SKM-1 (cell line): ENCODE results near the gene ACP7.
"Not testable (repeated sequence)": the region's sequence is repeated elsewhere in the genome, so short reads cannot be mapped to it uniquely, and the experiment has no call there.

Experiments used
- DNase-seq: peaks from one replicate; lab custom pipeline; 2025; ENCODE audit not compliant: unreplicated experiment; lab: John Stamatoyannopoulos, UW

Gene ACP7

GRCh38 chr19:39104186-39104596, 20.0 kb downstream of the ACP7 start:
- DNase-seq: no peak

GRCh38 chr19:39106194-39106593, 22.0 kb downstream of the ACP7 start:
- DNase-seq: no peak

GRCh38 chr19:39109641-39110040, 25.5 kb downstream of the ACP7 start:
- DNase-seq: no peak

- peak; percentile 36 for DNase-seq
Measured at GRCh38 chr19:39110263-39110967, 26.2 kb downstream of the ACP7 start.

DNA sequence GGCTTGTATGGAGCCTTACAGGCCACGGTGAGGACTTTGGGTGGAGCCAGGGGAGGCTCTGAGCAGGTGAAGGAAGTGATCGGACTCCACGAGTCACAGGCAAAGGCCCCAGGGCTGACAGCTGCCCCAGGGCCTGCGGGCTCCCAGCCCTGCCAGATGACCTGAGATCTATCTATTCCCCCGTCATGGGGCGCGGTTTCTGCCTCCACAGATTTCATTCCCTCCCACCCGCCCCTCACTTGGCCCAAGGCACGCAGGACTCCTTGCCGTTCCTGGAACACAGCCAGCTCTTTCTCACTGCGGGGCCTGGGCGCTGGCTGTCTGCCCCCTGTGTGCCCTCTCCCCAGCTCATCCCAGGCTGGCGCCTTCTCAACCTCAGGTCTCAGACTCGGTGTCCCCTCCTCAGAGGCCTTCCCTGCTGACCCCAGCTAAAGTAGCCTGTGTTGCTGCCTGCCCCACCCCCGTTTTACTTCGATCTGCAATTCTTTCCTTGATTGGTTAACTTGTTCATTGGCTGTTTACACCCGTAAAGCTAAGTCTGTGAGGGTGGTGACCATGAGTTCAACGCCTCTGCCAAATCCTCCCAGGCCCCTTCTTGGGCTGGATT, 27.5 kb downstream of the ACP7 start:
- DNase-seq: no peak

DNA sequence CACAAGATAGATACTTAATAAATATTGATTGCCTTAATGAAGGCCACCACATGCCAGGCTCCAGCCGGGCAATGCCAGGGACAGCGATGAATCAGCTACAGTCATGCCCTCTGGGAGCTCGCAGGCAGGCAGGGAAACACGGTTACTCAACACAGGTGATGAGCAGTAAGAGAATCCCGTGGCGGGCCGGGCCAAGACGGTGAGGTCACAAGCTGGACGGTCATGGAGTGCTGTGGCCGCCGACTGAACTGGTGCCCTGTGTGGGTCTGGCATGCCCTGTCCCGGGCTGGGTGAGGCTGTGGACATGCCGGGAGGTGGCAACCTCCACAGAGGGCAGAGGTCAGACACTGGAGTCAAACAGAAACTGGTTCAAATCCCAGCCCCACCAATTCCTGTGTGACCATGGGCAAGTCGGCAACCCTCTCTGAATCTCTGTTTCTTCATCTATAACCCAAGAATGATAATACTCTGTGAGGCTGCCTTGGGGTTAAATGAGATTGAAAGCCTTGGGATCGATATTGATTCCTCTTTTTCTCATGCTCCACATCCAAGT, 28.2 kb downstream of the ACP7 start:
- DNase-seq: no peak

DNA sequence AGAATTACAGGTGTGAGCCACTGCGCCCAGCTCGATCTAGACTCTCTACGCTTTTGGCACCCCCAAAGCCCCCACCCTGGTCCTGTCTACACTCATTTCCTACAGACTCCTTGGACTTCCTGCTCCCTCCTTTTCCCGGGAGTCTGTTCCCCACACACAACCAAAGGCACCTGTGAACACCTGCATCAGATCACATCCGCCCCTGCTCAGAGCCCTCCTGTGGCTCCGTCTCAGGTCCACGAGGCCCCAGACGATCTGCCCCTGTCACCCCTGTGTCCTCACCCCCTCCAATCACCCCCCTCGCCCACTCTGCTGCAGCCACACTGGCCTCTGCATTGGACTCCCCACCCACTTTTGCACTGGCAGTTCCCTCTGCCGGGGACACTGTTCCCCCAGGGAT, 29.0 kb downstream of the ACP7 start:
- no peak for DNase-seq

DNA sequence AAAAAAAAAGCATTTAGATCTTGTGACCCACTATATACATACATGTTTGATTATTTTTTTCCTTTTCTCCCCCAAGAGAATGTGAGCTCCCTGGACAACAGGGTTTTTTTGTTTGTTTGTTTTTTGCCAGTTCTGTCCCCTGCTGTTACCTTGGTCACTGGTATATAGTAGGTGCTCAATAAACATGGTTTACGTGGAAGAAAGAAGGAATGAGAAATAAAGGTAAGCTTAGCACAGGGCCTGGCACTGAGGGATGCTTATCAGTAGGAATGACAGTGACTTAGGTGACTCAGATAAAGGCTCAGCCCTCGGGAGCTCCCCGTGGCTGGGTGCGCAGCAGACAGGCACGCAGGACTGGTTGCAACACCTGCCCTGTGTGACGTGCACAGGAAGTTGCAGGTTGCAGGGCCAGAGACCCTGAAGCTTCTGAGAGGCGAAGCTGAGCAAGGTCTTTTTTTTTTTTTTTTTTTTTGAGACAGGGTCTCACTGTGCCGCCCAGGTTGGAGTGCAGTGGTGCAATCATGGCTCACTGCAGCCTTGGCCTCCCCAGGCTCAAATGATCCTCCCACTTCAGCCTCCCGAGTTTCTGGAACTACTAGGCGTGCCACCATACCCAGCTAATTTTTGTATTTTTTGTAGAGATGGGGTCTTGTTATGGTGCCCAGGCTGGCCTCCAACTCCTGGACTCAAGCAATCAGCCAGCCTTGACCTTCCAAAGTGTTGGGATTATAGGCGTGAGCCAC, 31.1 kb downstream of the ACP7 start:
- DNase-seq: no peak

DNA sequence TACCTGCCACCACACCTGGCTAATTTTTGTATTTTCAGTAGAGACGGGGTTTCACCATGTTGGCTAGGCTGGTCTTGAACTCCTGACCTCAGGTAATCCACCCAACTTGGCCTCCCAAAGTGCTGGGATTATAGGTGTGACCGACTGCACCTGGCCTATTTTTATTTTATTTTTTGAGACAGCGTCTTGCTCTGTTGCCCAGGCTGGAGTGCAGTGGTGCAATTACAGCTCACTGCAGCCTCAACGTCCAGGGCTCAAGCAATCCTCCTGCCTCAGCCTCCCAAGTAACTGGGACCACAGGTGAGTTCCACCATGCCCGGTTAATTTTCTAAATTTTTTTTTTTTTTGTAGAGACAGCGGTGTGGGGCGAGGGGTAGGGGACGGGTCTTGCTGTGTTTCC, 32.9 kb downstream of the ACP7 start:
- not testable (repeated sequence) for DNase-seq

DNA sequence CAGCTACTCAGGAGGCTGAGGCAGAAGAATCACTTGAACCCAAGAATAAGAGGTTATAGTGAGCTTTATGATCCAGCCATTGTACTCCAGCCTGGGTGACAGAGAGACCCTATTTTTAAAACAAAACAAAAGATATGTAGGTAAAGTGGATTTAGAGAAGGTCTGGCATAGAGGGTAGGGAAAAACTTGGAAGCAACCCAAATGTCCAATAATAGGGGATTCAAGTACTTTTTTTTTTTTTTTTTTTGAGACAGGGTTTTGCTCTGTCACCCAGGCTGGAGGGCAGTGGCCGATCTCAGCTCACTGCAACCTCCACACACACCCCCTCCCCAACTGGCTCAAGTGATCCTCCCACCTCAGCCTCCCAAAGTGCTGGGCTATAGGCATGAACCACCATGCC, 35.7 kb downstream of the ACP7 start:
- no peak for DNase-seq

GRCh38 chr19:39122934-39123731, 39.0 kb downstream of the ACP7 start:
- no peak for DNase-seq

GRCh38 chr19:39124136-39124764, 40.1 kb downstream of the ACP7 start:
- DNase-seq: no peak

DNA sequence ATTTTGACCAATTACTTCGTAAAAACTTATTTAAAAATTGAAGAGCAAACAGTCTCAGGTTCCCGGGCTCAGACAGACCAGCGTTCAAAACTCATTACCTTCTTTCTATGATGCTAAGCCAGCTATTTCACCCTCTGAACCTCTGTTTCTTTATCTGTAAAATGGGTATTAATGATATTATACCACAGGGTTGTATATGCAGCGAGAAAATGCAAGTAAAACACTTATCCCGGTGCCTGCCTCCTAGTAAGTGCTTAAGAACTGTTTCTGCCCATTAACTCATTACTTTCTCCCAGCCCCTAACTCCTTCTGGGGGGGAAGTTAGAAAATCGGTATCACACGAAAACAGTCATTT, 41.0 kb downstream of the ACP7 start:
- no peak for DNase-seq

DNA sequence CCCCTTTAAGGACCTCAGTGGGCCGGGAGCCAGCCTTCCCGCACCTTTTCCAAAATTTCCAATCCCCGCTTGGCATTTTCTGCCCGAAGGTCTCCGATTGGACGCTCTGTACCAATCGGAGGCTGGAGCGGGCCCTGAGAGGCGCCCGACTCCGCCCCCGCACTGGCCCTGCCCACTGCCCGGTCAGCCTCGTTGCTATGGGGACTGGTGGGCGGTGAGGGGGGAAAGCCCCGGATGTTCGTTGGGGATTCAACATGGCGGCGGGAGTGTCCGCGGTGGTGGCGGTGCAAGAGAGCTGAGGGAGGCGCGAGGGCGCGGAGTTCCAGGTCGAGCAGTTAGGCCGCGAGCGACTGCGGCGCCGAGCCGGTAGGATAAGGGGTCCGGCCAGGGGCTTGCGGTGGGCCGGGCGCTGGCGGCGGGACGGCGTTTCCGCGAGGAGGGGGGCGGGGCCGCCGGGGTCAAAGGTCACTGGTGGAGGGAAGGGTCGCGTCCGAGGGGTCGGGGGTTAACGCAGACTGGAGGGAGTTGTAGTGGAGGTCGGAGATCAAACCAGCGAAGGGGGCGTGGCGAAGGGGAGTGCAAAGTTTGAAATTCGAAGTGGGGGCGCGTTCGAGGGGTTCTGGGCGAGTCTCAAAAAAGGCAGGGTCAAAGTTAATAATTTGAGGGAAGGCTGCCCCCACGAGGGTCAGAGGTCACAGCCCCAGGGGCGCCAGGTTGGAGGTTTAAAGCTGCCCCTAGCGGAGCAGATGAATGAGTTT, 41.6 kb downstream of the ACP7 start, which contains the start of gene PAK4:
PAK4 (plus strand) TSS at position 233 of the 758 bp plus-strand sequence. CDS start 43,768 bp downstream, outside the sequence.
- DNase-seq: peak; percentile 96

DNA sequence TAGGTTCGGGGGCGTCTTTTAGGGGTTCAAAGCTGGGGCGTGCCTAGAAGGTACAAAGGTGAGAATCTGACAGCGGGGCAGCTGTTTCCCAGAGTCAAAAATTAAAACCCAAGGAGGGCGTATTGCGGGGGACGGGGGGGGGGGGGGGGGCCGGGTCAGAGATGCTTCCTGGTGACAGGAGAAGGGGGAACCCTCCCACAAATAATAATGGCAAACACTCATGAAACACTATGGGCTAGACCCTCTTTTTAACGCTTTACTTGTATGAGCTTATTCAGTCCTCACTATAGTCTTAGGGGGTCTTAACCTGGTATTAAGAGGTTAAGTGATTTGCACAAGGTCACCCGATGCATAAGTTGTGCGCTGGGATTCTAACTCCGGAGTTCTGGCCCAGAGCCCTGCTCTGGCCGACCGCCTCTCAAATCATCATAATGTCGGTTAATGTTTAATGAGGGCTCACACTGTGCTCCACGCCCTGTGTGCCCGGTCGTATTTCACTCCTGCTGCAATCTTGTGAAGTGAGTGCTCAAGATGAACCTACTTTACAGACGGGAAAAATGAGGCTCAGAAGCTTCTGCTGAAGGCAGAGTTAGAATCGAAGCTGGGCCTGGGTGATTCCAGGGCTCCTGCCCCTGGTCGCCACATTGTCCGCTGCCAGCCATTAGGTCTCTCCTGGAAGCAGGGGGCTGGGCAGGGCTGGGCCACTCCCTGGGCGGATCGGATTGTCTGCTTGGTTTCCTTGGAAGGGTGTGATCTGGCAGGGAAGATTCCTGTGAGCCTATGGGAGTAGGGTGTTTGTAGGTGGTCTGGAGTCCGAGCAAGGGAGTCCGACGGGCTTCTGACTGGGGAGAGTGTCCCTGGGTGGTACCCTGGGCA, 42.4 kb downstream of the ACP7 start:
- no peak for DNase-seq

DNA sequence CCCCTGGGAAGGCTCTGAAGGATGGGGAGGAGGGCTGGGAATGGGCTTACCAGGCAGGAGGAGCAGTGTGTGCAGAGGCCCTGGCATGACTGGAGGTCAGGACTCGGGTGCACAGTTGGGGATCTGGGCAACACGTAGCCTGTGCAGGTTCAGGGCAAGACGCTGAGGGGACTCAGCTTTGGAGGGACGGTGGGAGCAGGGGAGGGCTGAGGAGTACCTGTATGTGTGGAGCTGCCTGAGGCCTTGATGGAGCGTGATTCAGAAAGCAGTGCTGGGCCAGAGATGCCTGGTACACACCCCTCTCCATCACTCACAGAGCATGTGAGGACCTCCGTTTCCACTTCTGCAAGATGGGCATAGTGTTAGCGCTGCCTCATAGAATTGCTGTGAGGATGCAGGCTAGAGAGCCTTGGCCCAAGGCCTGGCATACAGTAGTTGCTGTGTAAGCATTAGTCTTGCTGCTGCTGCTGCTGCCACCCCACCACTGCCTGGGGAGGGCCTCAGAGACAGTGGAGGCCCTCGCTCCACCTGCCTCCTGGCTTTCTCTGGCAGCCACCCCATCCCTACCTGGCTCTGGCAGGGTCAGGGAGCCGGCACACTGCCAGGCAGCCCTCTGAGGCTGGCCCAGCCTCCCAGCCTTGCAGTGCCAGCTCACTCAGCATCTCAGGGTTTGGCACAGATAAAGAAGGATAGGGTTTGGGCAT, 43.8 kb downstream of the ACP7 start:
- DNase-seq: no peak

DNA sequence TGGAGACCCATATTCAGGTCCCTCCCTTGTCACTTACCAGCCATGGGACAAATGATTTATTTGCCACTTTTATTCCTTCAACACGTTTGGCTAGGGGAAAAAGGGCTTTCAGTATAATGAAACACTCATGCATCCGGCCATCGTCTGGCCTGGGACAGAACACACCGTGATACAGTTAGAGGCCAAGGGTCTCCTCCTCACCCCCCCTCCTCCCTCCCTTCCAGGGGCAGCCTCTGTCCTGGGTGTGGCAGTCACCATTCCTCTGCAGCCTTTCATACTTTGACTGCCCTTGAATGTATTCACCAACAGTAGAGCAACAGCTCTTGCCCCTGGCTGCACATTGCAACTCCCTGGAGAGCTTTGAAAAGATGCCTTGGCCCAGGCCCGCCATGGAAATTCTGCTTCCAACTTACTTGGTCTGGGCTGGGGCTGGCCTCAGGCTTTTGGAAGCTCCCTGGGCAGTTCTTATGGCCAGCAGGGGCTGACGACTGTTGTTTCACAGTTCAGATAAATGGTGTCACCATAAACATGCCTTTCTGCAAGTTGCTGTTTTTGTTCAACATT, 44.4 kb downstream of the ACP7 start:
- DNase-seq: no peak

DNA sequence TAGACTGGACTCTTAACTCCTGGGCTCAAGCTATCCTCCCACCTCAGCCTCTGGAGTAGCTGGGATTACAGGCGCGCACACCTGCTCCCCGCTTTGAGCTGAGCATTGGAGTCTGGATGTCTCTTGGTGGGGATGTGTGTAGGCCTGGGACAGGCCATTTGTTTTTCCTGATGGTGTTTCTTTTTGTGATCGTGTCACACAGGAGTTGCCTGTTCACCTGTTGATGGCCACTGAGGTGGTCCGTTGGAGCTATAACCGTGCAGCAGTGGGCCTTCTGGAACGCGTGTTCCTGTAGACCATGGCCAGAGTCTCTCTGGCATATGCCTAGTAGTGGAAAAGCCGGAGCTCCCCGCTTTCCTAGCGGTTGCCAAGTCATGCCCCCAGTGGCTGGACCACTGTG, 44.9 kb downstream of the ACP7 start:
- DNase-seq: no peak
